Right cardiac atrium (tissue), 5 donors: ENCODE data around the gene CKB. TPM values are rescaled to one million over a fixed set of nuclear protein-coding genes. Genes with fewer than 3 reads are reported as not detected.

Experiments
- ATAC-seq, 2 donors: fragments of 200-7000 bp; cut with Tn5 transposase; one replicate each; pipeline versions ENCODE4 v1.8.0 to v1.9.1; 2020; ENCODE audit warnings: moderate library complexity in 2 of 2, mild to moderate bottlenecking in 1 of 2
- DNase-seq, 3 donors: peaks; one replicate each; pipeline ENCODE4 v3.0.0-alpha.2; 2020
- H3K27ac ChIP-seq: one replicate; pipeline ENCODE4 v1.5.1; 2013; ENCODE audit warnings: mild to moderate bottlenecking, low read length, control low read depth, moderate library complexity
- H3K27me3 ChIP-seq: one replicate; pipeline ENCODE4 v1.6.1; 2013; ENCODE audit not compliant: control insufficient read depth, insufficient read depth
- H3K4me1 ChIP-seq: one replicate; pipeline ENCODE4 v1.6.1; 2013; ENCODE audit warnings: low read length; ENCODE audit not compliant: control insufficient read depth, insufficient read depth
- H3K4me3 ChIP-seq: one replicate; pipeline ENCODE4 v1.5.1; 2013; ENCODE audit warnings: low read length, control low read depth
- H3K9me3 ChIP-seq: one replicate; pipeline ENCODE4 v1.6.1; 2013; ENCODE audit warnings: low read length; ENCODE audit not compliant: control insufficient read depth
- WGBS: extraction: QIAGEN DNeasy Blood & Tissue Kit; methylation state at CpG from one replicate; pipeline ENCODE4 v1.1.7; 2013; 5-methylcytosine and 5-hydroxymethylcytosine counted together
- intact Hi-C, 4 donors: fragments of 100-400 bp; cut with DNase I; formaldehyde crosslinking; loops; one replicate each; pipeline versions ENCODE4 v1.11.0 to v1.14.0; 2022 to 2023
- polyA plus RNA-seq: library from polyadenylated mRNA; stranded (reverse); fragments of 200-250 nt; gene quantifications from one replicate; pipeline ENCODE4 v1.2.3, GENCODE V29; 2013
- total RNA-seq, 4 donors: library from RNA; stranded (reverse); fragmentation: NEBNext Ultra II Directional; extraction: Animal tissue kit (Norgen Biotek cat#: 25700); gene quantifications; one replicate each; pipeline ENCODE4 v1.2.1, GENCODE V29; 2021
- donor health status: healthy with polysubstance abuse.
- donor health status: DM: no; HTN: yes; CAD: no.
- donor health status: DM: no; HTN: no; CAD: no.
- donor health status: DM: no; HTN: yes; CAD: no; lungs with severe emphysema.
- donor health status: DM: yes; HTN: yes; CAD: no.

CKB gene
- total and polyA plus RNA-seq, 5 donors = 478 to 843 (median 594) TPM

GRCh38 chr14:103549361-103550311, 27.0 kb upstream of the CKB start:
- Histone ChIP-seq H3K4me3 (no peak overlapping the region), H3K9me3 (no peaks in the 10 kb centered on the region), H3K27ac (peak overlapping the region; percentile 43), H3K4me1 (peaks cover 8% of the 10 kb centered on the region), H3K27me3 (no peaks in the 10 kb centered on the region)
- WGBS = 77% methylated on average over 30 of the region's 30 CpGs
- ATAC-seq (peak; percentile 0 to 4), DNase-seq (peak in 2 of 3 donors; percentile 76 to 87)
- intact Hi-C loops = loop anchor here (5.0 kb wide), 2 partner anchors 32 to 47 kb away; no protein-coding TSS in a partner anchor

- H3K4me1 ChIP-seq = peaks cover 8% of the 10 kb centered on the region
- intact Hi-C loops = loop anchor here in 3 of 4 donors (5.0 kb wide), 1 partner anchor 46 kb away; no protein-coding TSS in a partner anchor
- ATAC-seq (no peak), DNase-seq (peak; percentile 21 to 66 (median 58))
- H3K9me3 ChIP-seq = no peaks in the 10 kb centered on the region
- no peaks in the 10 kb centered on the region for H3K27me3 ChIP-seq
- no peak overlapping the region for H3K4me3 ChIP-seq
- WGBS = 90% methylated on average over 27 of the region's 27 CpGs
- no peak overlapping the region for H3K27ac ChIP-seq
These were observed 26.1 kb upstream of the CKB start for GRCh38 chr14:103548463-103549351.

GRCh38 chr14:103547941-103548462, 25.4 kb upstream of the CKB start:
- Histone ChIP-seq H3K27ac (no peak overlapping the region), H3K4me1 (peaks cover 8% of the 10 kb centered on the region), H3K9me3 (no peaks in the 10 kb centered on the region), H3K4me3 (no peak overlapping the region), H3K27me3 (no peaks in the 10 kb centered on the region)
- WGBS = 89% methylated on average over 18 of the region's 18 CpGs
- intact Hi-C loops = loop anchor here in 3 of 4 donors (2.0 to 5.0 kb wide), 2 partner anchors 29 to 46 kb away; no protein-coding TSS in a partner anchor
- no peak for ATAC-seq
- peak in 2 of 3 donors; percentile 24 to 53 for DNase-seq

- DNase-seq (peak in 1 of 3 donors; percentile 43), ATAC-seq (no peak)
- H3K4me1 ChIP-seq = peaks cover 8% of the 10 kb centered on the region
- no peak overlapping the region for H3K27ac ChIP-seq
- H3K27me3 ChIP-seq = no peaks in the 10 kb centered on the region
- WGBS = 84% methylated on average over 11 of the region's 11 CpGs
- intact Hi-C loops = loop anchor here in 3 of 4 donors (2.0 to 5.0 kb wide), 2 partner anchors 29 to 45 kb away; no protein-coding TSS in a partner anchor
- H3K9me3 ChIP-seq = no peaks in the 10 kb centered on the region
- H3K4me3 ChIP-seq = no peak overlapping the region
These were observed 24.9 kb upstream of the CKB start for GRCh38 chr14:103547455-103547940.

GRCh38 chr14:103546652-103547454, 24.2 kb upstream of the CKB start:
- Histone ChIP-seq H3K27me3 (no peaks in the 10 kb centered on the region), H3K4me1 (peaks cover 5% of the 10 kb centered on the region), H3K4me3 (no peak overlapping the region), H3K9me3 (no peaks in the 10 kb centered on the region), H3K27ac (no peak overlapping the region)
- ATAC-seq = peak in 1 of 2 donors; percentile 6
- 25% methylated on average over 21 of the region's 21 CpGs for WGBS
- intact Hi-C loops = loop anchor here in 3 of 4 donors (2.0 to 5.0 kb wide), 2 partner anchors 28 to 45 kb away; no protein-coding TSS in a partner anchor
- peak; percentile 71 to 91 (median 89) for DNase-seq

GRCh38 chr14:103545915-103546651, 23.5 kb upstream of the CKB start:
- intact Hi-C loops = loop anchor here in 3 of 4 donors (2.0 to 5.0 kb wide), 2 partner anchors 27 to 44 kb away; no protein-coding TSS in a partner anchor
- 79% methylated on average over 27 of the region's 27 CpGs for WGBS
- Histone ChIP-seq H3K27me3 (no peaks in the 10 kb centered on the region), H3K4me3 (no peak overlapping the region), H3K4me1 (peaks cover 3% of the 10 kb centered on the region), H3K27ac (no peak overlapping the region), H3K9me3 (no peaks in the 10 kb centered on the region)
- ATAC-seq = no peak
- peak; percentile 22 to 71 (median 66) for DNase-seq

GRCh38 chr14:103545219-103545914, 22.7 kb upstream of the CKB start:
- Histone ChIP-seq H3K4me3 (no peak overlapping the region), H3K9me3 (no peaks in the 10 kb centered on the region), H3K4me1 (no peaks in the 10 kb centered on the region), H3K27me3 (no peaks in the 10 kb centered on the region), H3K27ac (no peak overlapping the region)
- WGBS = 92% methylated on average over 29 of the region's 29 CpGs
- ATAC-seq (no peak), DNase-seq (peak; percentile 14 to 65 (median 59))
- intact Hi-C loops = loop anchor here in 3 of 4 donors (5.0 kb wide), 1 partner anchor 43 kb away; no protein-coding TSS in a partner anchor

- DNase-seq (peak; percentile 77 to 92 (median 92)), ATAC-seq (peak; percentile 15 to 24)
- intact Hi-C loops = loop anchor here in 3 of 4 donors (5.0 kb wide), 1 partner anchor 42 kb away; no protein-coding TSS in a partner anchor
- no peaks in the 10 kb centered on the region for H3K27me3 ChIP-seq
- H3K4me3 ChIP-seq = no peak overlapping the region
- H3K9me3 ChIP-seq = no peaks in the 10 kb centered on the region
- no peak overlapping the region for H3K27ac ChIP-seq
- no peaks in the 10 kb centered on the region for H3K4me1 ChIP-seq
- WGBS = 49% methylated on average over 35 of the region's 35 CpGs
These were observed 22.0 kb upstream of the CKB start for GRCh38 chr14:103544388-103545218.
